RWPE2 (cell line): Measurements from ENCODE around the gene SYDE1.

Experiments used
- ATAC-seq: fragments of 200-7000 bp; cut with Tn5 transposase; 3 replicates; pipeline ENCODE4 v1.9.1; 2021; ENCODE audit warnings: low read depth
- DNase-seq: peaks from one replicate; pipeline ENCODE4 v3.0.0-alpha.2; 2020; ENCODE audit warnings: low spot score
- H3K27ac ChIP-seq: fragments of 450-650 bp; 2 replicates; pipeline ENCODE4 v1.5.1; 2017; ENCODE audit warnings: mild to moderate bottlenecking; ENCODE audit not compliant: poor library complexity, severe bottlenecking
- H3K27me3 ChIP-seq: fragments of 250-450 bp; sonication (Bioruptor Pico); 2 replicates; pipeline ENCODE4 v1.5.1; 2021; ENCODE audit warnings: mild to moderate bottlenecking, moderate library complexity; ENCODE audit not compliant: insufficient read depth, poor library complexity, severe bottlenecking
- H3K36me3 ChIP-seq: fragments of 250-450 bp; sonication (Bioruptor Pico); 2 replicates; pipeline ENCODE4 v1.5.1; 2020; ENCODE audit warnings: low read depth, mild to moderate bottlenecking, moderate library complexity
- H3K4me1 ChIP-seq: fragments of 250-450 bp; sonication (Bioruptor Pico); 2 replicates; pipeline ENCODE4 v1.5.1; 2021; ENCODE audit warnings: mild to moderate bottlenecking, moderate library complexity; ENCODE audit not compliant: insufficient read depth, poor library complexity, severe bottlenecking
- H3K4me3 ChIP-seq: fragments of 250-450 bp; sonication (Bioruptor Pico); 2 replicates; pipeline ENCODE4 v1.5.1; 2021; ENCODE audit warnings: mild to moderate bottlenecking, moderate library complexity; ENCODE audit not compliant: severe bottlenecking
- H3K9me3 ChIP-seq: fragments of 250-450 bp; sonication (Bioruptor Pico); 2 replicates; pipeline ENCODE4 v1.5.1; 2021; ENCODE audit warnings: mild to moderate bottlenecking, moderate library complexity; ENCODE audit not compliant: severe bottlenecking
- CTCF ChIP-seq: fragments of 450-650 bp; IDR thresholded peaks from one replicate; pipeline ENCODE4 v1.5.1; 2017; ENCODE audit warnings: mild to moderate bottlenecking, moderate library complexity; ENCODE audit not compliant: poor library complexity, severe bottlenecking

The SYDE1 gene

GRCh38 chr19:15101479-15102082 lies 5.6 kb upstream of the SYDE1 start:
- peaks cover 7% of the 10 kb centered on the region for H3K9me3 ChIP-seq
- peak; percentile 35 for TF ChIP-seq CTCF
- H3K36me3 ChIP-seq: no peaks in the 10 kb centered on the region
- no peak overlapping the region for H3K4me3 ChIP-seq
- 0 out of 3 replicates have a peak, but pooled peaks have one; percentile 23 for ATAC-seq
- H3K27me3 ChIP-seq: no peaks in the 10 kb centered on the region
- no peak overlapping the region for H3K27ac ChIP-seq
- DNase-seq: no peak
- no peaks in the 10 kb centered on the region for H3K4me1 ChIP-seq

- no peaks in the 10 kb centered on the region for H3K27me3 ChIP-seq
- H3K36me3 ChIP-seq: no peaks in the 10 kb centered on the region
- H3K9me3 ChIP-seq: peaks cover 7% of the 10 kb centered on the region
- ATAC-seq: no peak
- no peak for TF ChIP-seq CTCF
- no peak for DNase-seq
- H3K4me3 ChIP-seq: no peak overlapping the region
- H3K4me1 ChIP-seq: no peaks in the 10 kb centered on the region
- no peak overlapping the region for H3K27ac ChIP-seq
Measured at GRCh38 chr19:15104003-15104402, 3.2 kb upstream of the SYDE1 start.

GRCh38 chr19:15104411-15104810 lies 2.8 kb upstream of the SYDE1 start:
- Histone ChIP-seq H3K9me3 (peaks cover 7% of the 10 kb centered on the region), H3K36me3 (no peaks in the 10 kb centered on the region), H3K4me1 (no peaks in the 10 kb centered on the region), H3K4me3 (no peak overlapping the region), H3K27ac (no peak overlapping the region), H3K27me3 (no peaks in the 10 kb centered on the region)
- no peak for DNase-seq
- no peak for TF ChIP-seq CTCF
- no peak for ATAC-seq

- no peak overlapping the region for H3K27ac ChIP-seq
- no peaks in the 10 kb centered on the region for H3K27me3 ChIP-seq
- H3K4me3 ChIP-seq: no peak overlapping the region
- peaks cover 7% of the 10 kb centered on the region for H3K9me3 ChIP-seq
- ATAC-seq: no peak
- no peaks in the 10 kb centered on the region for H3K4me1 ChIP-seq
- no peak for DNase-seq
- TF ChIP-seq CTCF: no peak
- peaks cover under 1% of the 10 kb centered on the region; the same call in 1 of the 2 replicates for H3K36me3 ChIP-seq
Measured at GRCh38 chr19:15105044-15105443, 2.2 kb upstream of the SYDE1 start.

- Histone ChIP-seq H3K9me3 (peaks cover 7% of the 10 kb centered on the region), H3K4me3 (peak overlapping the region; percentile 89), H3K36me3 (peaks cover 29% of the 10 kb centered on the region), H3K27me3 (no peaks in the 10 kb centered on the region), H3K27ac (peak overlapping the region; percentile 78), H3K4me1 (no peaks in the 10 kb centered on the region)
- TF ChIP-seq CTCF: no peak
- DNase-seq (no peak), ATAC-seq (no peak)
Measured at GRCh38 chr19:15108145-15108844, 1.1 kb downstream of the SYDE1 start.
